GM21367 (cell line): Measurements from ENCODE around the gene LAMTOR4.
"Not testable (repeated sequence)": the region's sequence is repeated elsewhere in the genome, so short reads cannot be mapped to it uniquely, and the experiment has no call there.

ENCODE experiments used
- ATAC-seq: cut with Tn5 transposase; IDR thresholded peaks from one replicate; pipeline ENCODE4 v1.9.1; 2021; ENCODE audit not compliant: unreplicated experiment

Gene LAMTOR4

DNA sequence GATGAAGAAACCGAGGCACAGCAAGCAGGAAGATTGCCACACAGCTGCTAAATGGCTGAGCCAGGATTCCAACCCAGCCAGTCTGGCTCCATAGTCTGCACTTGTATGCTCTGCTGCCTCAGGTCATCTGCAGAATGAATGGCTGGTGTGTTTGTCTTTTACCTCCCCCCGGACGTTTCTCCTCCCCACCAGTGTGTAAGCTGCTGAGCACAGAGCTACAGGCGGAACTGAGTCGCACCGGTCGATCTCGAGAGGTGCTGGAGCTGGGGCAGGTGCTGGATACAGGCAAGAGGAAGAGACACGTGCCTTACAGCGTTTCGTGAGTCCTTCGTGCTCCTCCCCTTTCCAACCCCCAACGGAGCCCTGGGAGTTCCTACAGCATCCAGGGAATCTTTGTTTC lies 26.7 kb upstream of the LAMTOR4 start:
- ATAC-seq, result no peak

DNA sequence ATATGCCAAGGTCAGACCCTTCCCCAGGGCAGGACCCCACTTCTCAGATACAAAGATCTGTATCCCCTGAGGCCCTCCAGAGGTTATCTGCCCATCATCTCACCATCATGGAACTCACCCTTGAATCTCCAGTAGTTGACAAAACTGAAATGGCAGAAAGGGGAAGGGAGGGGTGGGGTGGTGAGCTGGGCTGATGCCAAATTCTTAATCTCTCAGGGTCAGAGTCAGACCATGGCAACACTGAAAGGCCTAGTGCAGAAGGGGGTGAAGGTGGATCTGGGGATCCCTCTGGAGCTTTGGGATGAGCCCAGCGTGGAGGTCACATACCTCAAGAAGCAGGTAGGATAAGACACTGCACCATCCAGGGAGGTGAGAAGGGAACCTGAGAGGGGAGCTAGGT lies 26.1 kb upstream of the LAMTOR4 start:
- no peak for ATAC-seq

DNA sequence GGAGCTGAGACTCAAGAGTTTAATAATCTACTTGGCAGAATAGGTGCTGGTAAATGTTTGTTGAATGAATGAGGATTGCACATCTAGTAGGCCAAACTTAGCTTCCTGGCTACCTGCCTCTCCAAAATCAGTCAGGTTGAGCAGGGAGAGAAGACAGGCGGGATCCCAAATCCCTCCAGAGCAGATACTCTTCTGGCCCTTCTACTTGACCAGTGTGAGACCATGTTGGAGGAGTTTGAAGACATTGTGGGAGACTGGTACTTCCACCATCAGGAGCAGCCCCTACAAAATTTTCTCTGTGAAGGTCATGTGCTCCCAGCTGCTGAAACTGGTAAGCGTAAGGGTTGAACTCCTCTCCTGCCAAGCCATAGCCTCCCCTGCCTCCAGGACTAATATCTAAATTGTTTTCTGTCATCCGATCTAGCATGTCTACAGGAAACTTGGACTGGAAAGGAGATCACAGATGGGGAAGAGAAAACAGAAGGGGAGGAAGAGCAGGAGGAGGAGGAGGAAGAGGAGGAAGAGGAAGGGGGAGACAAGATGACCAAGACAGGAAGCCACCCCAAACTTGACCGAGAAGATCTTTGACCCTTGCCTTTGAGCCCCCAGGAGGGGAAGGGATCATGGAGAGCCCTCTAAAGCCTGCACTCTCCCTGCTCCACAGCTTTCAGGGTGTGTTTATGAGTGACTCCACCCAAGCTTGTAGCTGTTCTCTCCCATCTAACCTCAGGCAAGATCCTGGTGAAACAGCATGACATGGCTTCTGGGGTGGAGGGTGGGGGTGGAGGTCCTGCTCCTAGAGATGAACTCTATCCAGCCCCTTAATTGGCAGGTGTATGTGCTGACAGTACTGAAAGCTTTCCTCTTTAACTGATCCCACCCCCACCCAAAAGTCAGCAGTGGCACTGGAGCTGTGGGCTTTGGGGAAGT lies 24.2 kb upstream of the LAMTOR4 start:
- ATAC-seq, result no peak

DNA sequence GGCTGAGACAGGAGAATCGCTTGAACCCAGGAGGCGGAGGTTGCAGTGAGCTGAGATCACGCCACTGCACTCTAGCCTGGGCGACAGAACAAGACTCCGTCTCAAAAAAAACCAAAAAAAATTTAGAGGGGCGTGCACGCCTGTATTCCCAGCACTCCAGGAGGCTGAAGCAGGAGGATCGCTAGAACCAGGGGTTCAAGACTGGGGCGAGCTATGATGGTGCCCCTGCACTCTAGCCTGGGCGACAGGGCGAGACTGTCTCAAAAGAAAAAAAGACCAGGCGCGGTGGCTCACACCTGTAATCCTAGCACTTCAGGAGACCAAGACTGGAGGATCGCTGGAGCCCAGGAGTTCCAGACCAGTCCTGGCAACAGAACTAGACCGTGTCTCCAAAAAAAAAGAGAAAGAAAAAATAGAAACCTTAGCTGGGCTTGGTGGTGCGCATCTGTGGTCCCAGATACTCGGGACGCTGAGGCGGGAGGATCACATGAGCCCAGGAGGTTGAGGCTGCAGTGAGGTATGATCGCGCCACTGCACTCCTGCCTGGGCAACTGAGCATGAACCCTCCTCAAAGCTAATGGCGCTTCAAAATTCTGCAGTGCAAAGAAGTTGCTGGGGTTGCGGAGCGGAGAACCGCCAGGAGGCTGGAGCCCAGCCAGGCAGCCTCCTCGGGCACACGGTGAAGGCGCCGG lies 22.3 kb upstream of the LAMTOR4 start:
- peak; percentile 37 for ATAC-seq

DNA sequence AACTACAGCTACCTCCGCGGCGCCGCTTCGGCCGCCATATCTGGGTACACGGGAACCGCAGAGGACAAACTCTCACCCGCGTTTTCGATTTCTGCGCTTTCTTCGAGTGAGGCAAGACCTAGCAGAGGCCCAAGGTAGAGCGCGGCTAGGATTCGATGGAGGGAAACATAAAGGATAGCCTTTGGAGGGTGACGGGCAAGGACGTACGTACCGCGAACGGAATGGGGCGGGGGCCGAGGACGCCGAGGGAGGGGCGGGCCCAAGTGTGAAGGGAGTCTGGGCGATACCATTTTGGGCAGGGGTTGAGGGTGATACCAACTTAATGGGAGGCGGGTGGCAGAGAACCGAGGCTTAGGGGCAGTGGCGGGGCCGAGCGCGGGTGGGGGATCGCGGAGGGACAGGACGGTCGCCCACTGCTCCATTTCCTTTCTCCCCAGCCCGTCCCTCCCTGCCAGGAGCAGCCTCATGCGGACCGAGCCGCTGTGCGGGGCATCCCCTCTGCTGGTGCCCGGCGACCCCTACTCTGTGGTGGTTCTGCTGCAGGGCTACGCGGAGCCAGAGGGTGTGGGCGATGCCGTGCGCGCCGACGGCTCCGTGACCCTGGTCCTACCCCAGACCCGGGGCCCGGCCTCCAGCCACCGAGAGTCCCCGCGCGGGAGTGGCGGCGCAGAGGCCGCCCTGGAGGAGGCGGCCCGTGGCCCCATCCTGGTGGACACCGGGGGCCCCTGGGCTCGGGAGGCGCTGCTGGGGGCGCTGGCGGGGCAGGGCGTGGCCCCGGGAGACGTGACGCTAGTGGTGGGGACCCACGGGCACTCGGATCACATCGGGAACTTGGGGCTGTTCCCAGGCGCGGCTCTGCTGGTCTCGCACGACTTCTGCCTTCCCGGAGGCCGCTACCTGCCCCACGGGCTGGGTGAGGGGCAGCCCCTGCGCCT lies 21.5 kb upstream of the LAMTOR4 start, which contains the start of gene MBLAC1:
Gene MBLAC1 (plus strand): TSS at position 37 of the 935 bp plus-strand sequence. CDS start 429 bp downstream, at position 466.
- ATAC-seq, result peak; percentile 48

DNA sequence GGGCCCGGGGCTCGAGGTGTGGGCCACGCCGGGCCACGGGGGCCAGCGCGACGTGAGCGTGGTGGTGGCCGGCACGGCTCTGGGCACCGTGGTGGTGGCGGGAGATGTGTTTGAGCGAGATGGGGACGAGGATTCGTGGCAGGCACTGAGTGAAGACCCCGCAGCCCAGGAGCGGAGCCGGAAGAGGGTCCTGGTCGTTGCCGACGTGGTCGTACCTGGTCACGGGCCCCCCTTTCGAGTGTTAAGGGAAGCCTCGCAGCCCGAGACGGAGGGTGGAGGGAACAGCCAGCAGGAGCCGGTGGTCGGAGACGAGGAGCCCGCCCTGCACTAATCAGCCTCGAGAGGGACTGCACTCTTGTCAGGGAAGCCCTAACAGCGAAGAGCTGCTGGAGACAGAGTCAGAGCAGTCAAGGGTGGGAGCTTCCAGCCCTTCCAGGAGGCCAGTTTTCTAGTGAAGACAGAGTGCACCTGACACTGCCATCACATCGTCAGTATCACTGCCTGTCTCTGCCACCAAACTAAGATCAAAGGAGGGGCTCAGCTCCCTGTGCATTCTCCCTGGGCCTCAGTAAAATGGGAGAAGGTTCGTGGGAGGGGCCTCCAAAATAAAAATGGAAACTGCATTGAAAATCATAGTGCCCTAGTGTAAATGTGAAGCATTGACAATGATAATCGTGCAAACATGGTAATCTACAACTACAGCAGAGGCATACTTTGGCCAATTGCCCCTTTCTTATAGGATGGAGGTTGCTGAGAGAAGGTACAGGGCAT lies 20.7 kb upstream of the LAMTOR4 start:
- no peak for ATAC-seq

DNA sequence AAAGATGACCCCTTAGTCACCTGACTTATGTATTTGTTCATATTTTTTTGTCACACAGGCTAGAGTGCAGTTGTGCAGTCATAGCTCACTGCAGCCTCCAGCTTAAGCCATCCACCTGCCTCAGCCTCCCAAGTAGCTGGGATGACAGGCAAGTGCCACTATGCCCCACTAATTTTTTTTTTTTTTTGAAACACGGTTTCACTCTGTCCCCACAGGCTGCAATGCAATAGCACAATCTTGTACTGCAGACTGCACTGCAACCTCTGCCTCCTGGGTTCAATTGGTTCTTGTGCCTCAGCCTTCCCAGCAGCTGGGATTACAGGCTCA lies 20.1 kb upstream of the LAMTOR4 start:
- no peak for ATAC-seq

DNA sequence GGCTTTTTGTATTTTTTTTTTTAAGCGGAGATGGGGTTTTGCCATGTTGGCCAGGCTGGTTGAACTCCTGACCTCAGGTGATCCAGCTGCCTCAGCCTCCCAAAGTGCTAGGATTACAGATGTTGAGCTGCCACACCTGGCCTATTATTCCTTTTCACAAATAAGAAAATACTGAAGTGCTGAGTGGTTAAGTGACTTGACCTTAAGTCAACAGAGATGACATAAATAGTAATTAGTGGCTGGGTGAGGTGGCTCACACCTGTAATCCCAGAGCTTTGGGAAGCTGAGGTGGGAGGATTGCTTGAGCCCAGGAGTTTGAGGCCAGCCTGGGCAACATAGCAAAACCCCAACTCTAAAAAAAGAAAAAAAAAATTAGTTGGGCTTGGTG lies 18.5 kb upstream of the LAMTOR4 start:
- ATAC-seq, result not testable (repeated sequence)

DNA sequence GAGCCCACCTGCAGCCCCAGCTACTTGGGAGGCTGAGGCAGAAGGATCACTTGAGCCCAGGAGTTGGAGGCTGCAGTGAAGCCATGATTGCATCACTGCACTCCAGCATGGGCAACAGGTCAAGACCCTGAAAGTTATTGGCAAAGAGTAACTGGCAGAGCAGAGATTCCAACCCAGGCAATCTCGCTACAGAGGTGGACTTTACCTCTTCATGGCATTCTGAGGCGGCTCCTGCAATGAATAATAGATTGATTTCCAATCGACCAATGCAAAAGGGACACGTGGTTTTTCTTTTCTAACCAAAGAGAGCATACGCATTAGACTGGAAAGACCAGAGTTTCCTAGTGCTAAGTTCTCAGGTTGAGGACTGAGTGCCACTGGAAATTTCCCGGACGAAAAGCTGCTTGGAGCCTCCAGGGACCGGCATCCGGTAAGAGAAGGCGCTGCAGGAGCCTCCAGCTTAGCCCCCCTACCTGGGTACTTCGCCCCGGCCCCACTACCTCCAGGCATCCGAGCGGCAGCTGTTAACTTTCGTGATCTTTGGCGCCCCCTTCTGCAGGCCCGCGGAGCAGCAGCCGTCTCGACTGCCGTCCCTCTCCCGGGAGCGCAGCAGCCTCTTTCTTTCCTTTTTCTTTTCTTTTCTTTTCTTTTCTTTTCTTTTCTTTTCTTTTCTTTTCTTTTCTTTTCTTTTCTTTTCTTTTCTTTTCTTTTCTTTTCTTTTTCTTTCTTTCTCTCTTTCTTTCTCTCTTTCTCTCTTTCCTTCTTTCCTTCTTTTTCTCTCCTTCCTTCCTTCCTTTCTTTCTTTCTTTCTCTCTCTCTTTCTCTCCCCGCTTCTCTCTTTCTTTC lies 17.9 kb upstream of the LAMTOR4 start:
- no peak for ATAC-seq

DNA sequence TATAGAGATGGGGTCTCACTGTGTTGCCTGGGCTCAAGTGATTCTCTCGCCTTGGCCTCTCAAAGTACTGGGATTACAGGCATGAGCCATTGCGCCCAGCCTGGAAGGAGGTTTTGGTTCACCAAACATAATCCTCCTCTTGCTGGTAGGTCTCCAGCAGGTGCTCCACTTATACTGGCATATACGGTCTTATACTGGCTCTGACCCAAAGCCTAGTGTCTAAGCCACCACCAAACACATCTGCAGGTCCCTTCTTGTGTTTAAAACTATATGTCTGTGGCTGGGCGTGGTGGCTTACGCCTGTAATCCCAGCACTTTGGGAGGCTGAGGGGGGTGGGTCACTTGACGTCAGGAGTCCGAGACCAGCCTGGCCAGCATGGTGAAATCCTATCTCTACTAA lies 16.6 kb upstream of the LAMTOR4 start:
- ATAC-seq, result no peak

DNA sequence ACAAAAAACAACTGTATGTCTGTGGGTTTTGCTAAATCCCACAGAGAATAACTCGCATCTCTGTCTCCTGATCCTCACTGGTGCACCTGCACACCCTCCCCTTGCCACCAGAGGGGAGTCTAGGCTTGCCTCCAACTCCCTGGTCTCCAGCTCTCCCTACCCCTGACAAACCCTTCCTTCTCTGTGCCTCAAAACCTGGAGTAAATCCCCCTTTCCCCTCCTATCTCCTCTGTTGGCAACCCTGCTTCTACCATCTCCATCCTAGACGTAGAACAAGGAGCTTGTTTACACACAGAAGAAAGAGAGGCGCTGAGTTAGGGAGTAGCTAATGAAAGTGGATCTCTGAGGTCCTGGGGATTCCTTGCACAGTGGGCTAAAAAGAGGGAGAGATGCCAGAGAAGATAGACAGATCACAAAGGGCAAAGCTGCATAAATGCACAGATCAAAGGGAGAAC lies 16.0 kb upstream of the LAMTOR4 start:
- ATAC-seq, result no peak

DNA sequence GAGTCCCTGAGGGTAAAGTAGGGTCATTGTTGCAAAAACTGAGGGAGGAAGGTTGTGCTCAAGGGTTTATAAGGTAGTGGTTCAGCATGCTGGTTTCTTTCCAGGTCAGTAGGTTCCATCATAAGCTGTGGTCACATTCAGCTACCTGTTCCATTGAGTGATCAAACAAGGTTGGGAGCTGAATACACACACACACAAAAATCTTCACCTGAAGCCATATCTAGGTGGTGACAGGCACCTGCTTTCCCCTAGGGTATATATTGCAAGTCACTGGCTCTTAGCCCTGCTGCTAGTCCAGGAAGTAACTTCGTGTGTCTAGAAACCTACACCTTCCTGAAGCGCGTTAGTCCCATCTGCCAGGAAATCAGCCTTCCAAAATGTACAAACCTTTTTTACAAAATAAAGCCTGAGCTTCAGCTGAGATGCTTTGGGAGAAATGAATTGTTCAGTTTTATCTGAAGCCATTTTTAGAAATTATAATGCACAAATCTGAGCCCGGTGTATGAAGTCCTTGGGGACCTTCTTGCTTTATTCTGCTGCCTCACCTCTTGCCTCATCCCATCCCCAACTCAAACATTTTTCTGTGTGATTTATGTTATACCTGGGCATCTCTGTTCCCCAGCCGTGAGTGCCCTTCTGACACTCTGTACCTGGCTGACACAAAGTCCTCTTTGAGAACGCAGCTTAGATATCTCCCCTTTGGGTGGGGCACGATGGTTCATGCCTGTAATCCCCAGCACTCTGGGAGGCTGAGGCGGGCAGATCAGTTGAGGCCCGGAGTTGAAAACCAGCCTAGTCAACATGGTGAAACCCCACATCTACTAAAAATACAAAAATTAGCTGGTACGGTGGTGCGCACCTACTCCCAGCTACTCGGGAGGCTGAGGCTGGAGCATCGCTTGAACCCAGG lies 10.6 kb upstream of the LAMTOR4 start:
- no peak for ATAC-seq

DNA sequence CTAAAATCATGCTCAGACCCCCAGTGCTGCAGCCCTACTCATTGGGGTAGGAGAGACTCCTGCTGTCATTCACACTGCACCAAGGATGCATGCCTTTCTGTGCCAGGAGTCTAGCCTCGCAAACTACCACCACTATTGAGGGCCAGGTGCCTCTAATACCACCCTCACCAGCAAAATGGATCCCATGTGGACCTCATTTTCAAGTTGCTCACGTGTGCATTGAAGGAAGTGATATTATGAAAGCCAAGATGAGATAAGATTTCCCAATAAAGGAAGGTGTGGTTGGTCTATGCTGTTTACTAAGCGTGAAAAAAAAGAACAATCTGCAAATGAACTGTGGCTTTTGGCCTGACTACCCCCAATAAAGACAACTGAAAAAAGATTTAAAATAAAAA lies 7.2 kb upstream of the LAMTOR4 start:
- no peak for ATAC-seq

DNA sequence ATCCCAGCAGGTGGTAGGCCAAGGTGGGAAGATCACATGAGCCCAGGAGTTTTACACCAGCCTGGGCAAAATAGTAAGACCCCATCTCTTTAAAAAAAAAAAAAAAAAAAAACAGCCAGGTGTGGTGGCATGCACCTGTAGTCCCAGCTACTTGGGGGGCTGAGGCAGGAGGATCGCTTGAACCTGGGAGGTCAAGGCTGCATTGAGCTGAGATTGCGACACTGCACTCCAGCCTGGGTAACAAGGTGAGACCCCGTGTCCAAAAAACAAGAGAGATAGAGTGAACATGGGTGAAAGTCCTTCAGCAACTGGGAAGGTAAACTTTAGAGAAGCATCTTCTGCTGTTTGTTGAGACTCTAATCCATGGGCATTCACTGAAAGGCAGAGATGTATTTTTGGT lies 6.3 kb upstream of the LAMTOR4 start:
- ATAC-seq, result no peak

DNA sequence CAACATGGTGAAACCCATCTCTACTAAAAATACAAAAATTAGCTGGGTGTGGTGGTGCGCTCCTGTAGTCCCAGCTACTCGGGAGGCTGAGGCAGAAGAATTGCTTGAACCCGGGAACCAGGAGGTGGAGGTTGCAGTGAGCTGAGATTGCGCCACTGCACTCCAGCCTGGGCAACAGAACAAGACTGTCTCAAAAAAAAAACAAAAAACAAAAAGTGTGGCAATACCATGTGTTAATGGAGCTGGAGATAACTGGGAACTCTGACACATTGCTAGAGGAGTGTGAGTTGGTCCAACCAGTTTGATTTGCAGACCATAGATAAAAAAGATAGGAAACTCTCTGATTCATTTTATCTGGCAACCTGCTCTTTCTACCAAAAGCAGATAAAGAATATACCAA lies 2.4 kb upstream of the LAMTOR4 start:
- ATAC-seq, result not testable (repeated sequence)

DNA sequence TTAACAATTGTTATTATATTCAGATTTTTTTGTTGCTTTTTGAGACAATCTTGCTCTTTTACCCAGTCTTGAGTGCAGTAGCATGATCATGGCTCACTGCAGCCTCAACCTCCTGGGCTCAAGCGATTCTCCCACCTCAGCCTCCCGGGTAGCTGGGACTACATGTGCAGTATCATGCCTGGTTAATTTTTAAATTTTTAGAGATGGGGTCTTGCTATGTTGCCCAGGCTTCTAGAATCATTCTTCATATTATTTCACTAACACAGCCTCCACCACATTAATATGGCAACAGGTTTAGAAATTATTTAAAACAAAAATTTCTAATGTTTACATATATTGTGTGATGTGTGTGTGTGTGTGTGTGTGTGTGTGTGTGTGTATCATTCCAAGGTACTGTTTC lies 1.4 kb upstream of the LAMTOR4 start:
- ATAC-seq, result no peak

DNA sequence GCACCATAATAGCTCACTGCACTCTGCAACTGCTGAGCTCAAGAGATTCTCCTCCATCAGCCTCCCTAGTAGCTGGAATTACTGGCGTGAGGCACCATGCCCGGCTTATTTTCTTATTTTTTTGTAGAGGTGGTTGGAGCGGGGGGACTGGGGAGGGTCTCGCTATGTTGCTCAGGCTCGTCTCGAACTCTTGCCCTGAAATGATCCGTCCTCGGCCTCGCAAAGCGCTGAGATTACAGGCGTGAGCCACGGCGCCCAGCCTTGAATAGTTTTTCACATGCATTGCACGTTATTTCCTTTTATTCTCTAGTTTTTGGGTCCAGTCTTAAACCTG lies 526 bp upstream of the LAMTOR4 start:
- no peak for ATAC-seq

DNA sequence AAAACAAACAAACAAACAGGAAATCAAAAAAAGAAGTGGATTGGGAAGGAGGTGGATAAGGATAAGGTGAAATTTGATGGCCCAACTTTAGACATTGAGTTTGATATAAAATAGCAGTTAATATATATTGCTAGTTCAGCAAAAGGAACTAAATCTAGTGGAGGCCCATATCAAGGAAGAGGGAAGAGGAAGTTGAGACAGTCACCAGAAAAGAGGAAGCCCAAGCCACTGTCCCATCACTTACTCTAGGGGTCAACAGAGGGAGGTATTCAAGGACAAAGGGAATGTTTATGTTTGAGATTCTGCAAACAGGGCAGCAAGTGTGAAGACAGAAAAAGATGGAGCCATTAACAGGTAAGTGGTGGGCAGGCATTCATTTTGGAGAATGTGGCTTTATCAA lies 3.7 kb downstream of the LAMTOR4 start:
- no peak for ATAC-seq
